ENCODE results near the gene MAP4K2. TPM values are rescaled to one million over a fixed set of nuclear protein-coding genes. Genes with fewer than 3 reads are reported as not detected.

Gene MAP4K2
- total and polyA plus RNA-seq, 7 donors, result 3.0 to 6.7 (median 4.5) TPM

GRCh38 chr11:64845129-64845775, 42.2 kb upstream of the MAP4K2 start:
- peaks cover 28% of the 10 kb centered on the region for H3K4me1 ChIP-seq
- H3K36me3 ChIP-seq (ENCODE audit: insufficient read depth in 1 of 2, low read depth in 1 of 2), result no peaks in the 10 kb centered on the region
- H3K9me3 ChIP-seq, result no peaks in the 10 kb centered on the region
- no peak for DNase-seq
- peak overlapping the region; percentile 59 for H3K4me3 ChIP-seq
- no peak for ATAC-seq
- peaks cover 0 to 3% (median 2%) of the 10 kb centered on the region in 3 donors for H3K27me3 ChIP-seq (ENCODE audit: insufficient read depth in 3 of 3, low read length in 2 of 3)
- 23 to 29% (median 25%) methylated on average over 9 of the region's 9 CpGs for WGBS, 3 donors
- intact Hi-C loops (cut with DNase I), result loop anchor here in 1 of 2 donors (10.0 kb wide), 2 partner anchors 170 to 270 kb away; partner anchors contain the start of genes ARL2, TM7SF2 and ZNHIT2
- H3K27ac ChIP-seq, result no peak overlapping the region
- no peak for TF ChIP-seq CTCF (IDR thresholded peaks at IDR 0.05)

GRCh38 chr11:64844330-64845128, 41.5 kb upstream of the MAP4K2 start, which contains the start of gene CDC42BPG:
Gene CDC42BPG, minus strand, starts transcription at chr11:64844653. Its CDS starts 84 bp downstream, at chr11:64844569.
- no peak within 1 kb of the TSS for H3K27ac ChIP-seq
- WGBS, 3 donors, result 2 to 6% (median 4%) methylated on average over 46 to 96 of the region's 96 CpGs
- H3K4me3 ChIP-seq, result peak within 1 kb of the TSS; percentile 59
- H3K27me3 ChIP-seq (ENCODE audit: insufficient read depth in 3 of 3, low read length in 2 of 3), result peaks cover 0 to 3% (median 2%) of the 10 kb centered on the region in 3 donors
- H3K36me3 ChIP-seq (ENCODE audit: insufficient read depth in 1 of 2, low read depth in 1 of 2), result no peaks in the 10 kb centered on the region
- peak; percentile 58 for TF ChIP-seq CTCF (IDR thresholded peaks at IDR 0.05)
- peak; percentile 41 to 62 (median 57) for ATAC-seq
- peak in 1 of 2 donors; percentile 84 for DNase-seq
- peaks cover 21% of the 10 kb centered on the region for H3K4me1 ChIP-seq
- intact Hi-C loops (cut with DNase I), result loop anchor here in 1 of 2 donors (5.0 to 10.0 kb wide), 3 partner anchors 57 to 270 kb away; partner anchors contain the start of genes ARL2, TM7SF2 and ZNHIT2
- H3K9me3 ChIP-seq, result no peaks in the 10 kb centered on the region

GRCh38 chr11:64843686-64844329, 40.8 kb upstream of the MAP4K2 start:
- Histone ChIP-seq H3K9me3 (no peaks in the 10 kb centered on the region), H3K27ac (no peak overlapping the region), H3K4me1 (peaks cover 14% of the 10 kb centered on the region), H3K4me3 (no peak overlapping the region), H3K27me3 (ENCODE audit: insufficient read depth in 3 of 3, low read length in 2 of 3) (peaks cover 0 to 3% (median 2%) of the 10 kb centered on the region in 3 donors), H3K36me3 (ENCODE audit: insufficient read depth in 1 of 2, low read depth in 1 of 2) (no peaks in the 10 kb centered on the region)
- ATAC-seq, result no peak
- intact Hi-C loops (cut with DNase I), result loop anchor here in 1 of 2 donors (5.0 to 10.0 kb wide), 3 partner anchors 57 to 271 kb away; partner anchors contain the start of genes ARL2, TM7SF2 and ZNHIT2
- peak in 1 of 2 donors; percentile 58 for DNase-seq
- TF ChIP-seq CTCF (IDR thresholded peaks at IDR 0.05), result no peak
- 67 to 72% (median 68%) methylated on average over 24 to 27 of the region's 27 CpGs for WGBS, 3 donors

GRCh38 chr11:64842851-64843685, 40.1 kb upstream of the MAP4K2 start:
- 81 to 87% (median 87%) methylated on average over 18 to 19 of the region's 19 CpGs for WGBS, 3 donors
- no peaks in the 10 kb centered on the region for H3K36me3 ChIP-seq (ENCODE audit: insufficient read depth in 1 of 2, low read depth in 1 of 2)
- no peak for DNase-seq
- H3K27ac ChIP-seq, result no peak overlapping the region
- no peaks in the 10 kb centered on the region for H3K9me3 ChIP-seq
- no peak for ATAC-seq
- H3K4me3 ChIP-seq, result no peak overlapping the region
- intact Hi-C loops (cut with DNase I), result loop anchor here in 1 of 2 donors (5.0 to 10.0 kb wide), 3 partner anchors 56 to 272 kb away; partner anchors contain the start of genes ARL2, TM7SF2 and ZNHIT2
- peaks cover 7% of the 10 kb centered on the region for H3K4me1 ChIP-seq
- TF ChIP-seq CTCF (IDR thresholded peaks at IDR 0.05), result no peak
- peaks cover 0 to 3% (median 2%) of the 10 kb centered on the region in 3 donors for H3K27me3 ChIP-seq (ENCODE audit: insufficient read depth in 3 of 3, low read length in 2 of 3)

All from psoas muscle (tissue), 8 donors.